NCI-H128 (cell line): ENCODE results near the gene DENND4A.
"Not testable (repeated sequence)": the region's sequence is repeated elsewhere in the genome, so short reads cannot be mapped to it uniquely, and the experiment has no call there.

Source experiments
- DNase-seq: peaks from one replicate; lab custom pipeline; 2025; ENCODE audit not compliant: unreplicated experiment; lab: John Stamatoyannopoulos, UW

The DENND4A gene

DNA sequence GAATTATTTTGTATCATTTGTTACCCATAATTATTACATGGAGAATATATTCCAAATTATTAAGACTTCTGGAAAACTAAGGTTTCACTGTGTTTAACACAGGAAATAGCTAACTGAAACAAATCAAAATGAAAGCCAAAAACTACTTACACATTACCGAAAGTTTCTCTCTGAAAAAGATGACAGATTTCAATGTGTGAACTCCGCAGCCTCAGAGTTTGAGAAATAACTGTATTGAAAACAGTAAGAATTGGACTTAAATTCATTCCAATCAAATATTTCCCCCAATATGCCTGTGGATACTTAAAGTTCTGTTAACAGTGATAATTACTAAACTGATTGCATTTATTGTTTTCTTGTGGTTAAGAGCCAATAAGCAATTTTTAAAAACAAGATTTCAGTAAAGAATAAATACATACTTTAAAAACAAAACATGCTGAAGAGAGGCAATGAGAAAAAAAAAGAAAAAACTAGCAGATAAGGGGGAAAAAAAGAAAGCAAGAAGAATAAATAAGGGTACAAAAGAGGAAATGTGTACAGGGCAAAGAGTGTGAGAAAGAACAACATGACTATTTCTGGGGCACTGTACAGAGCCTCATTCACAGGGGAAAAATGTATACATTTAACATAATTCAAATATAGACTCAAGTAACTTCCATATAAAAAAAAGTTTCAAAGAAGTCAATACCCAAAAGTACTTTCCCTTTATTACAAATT, 30.7 kb downstream of the DENND4A start:
- no peak for DNase-seq

DNA sequence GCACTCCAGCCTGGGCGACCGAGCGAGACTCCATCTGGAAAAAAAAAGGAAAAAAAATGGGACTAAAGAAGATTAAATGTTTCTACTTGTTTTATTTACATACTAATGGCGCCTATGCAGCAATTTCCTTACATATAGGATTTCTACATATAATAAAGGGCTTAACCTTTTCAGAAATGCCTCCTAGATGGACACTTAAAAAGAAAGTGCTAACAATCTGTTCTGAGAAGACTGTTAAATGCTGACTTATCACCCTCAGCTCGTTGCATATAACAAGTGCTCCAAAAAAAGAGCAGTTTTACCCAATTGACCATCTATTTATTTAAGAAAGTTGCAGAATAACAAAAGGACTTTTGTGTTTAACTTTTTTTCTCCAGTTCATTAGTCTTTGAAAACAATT, 32.7 kb downstream of the DENND4A start:
- no peak for DNase-seq

GRCh38 chr15:65758242-65758641, 33.9 kb downstream of the DENND4A start:
- DNase-seq, result no peak

- no peak for DNase-seq
These were observed 34.8 kb downstream of the DENND4A start for GRCh38 chr15:65757256-65757655.

DNA sequence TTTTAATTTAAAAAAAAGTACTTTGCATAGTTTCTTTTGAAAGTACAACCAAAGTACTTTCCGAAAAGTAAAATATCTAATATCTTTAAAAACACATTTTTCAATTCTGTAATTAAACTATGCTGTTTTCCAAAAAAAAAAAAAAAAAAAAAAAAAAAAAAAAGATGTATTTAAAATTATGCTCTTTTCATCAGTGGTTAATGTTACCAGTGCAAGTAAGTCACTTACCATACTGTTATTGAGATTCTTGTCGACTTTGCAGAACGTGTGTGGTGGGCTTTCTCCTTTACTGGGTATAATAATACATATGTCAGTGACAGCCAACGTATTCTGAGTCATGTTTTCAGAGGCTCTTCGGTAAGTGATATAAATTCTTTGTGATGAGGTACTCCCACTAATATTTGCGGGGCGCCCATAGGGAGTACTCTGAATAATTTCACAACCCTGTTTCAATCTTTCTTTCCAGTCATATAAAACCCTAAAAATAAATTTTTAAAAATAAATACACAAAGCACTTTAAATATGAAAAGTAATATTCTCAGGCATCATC, 39.9 kb downstream of the DENND4A start:
- no peak for DNase-seq

GRCh38 chr15:65751431-65751830, 40.7 kb downstream of the DENND4A start:
- DNase-seq, result no peak

- DNase-seq, result no peak
These were observed 44.8 kb downstream of the DENND4A start for GRCh38 chr15:65747265-65747664.

GRCh38 chr15:65743637-65744252, 48.3 kb downstream of the DENND4A start:
- no peak for DNase-seq

GRCh38 chr15:65740148-65740547, 51.9 kb downstream of the DENND4A start:
- no peak for DNase-seq

DNA sequence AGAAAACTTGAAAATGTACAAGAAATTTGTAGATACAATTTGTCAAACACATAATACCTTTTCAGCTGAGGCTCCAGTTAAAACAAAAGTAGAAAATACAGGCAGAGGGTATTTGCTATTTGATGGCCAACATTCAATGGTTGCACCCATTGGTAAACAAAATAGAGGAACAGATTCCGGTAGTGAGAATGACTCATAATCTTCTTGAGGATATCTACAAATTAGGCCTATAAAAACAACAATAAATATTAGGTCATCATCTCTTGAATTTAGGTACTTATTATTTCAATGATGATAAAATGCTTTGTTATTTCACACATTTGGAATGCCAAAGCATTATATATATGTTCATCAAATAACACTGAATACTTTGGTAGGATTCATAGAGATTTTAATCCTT, 53.4 kb downstream of the DENND4A start:
- no peak for DNase-seq

DNA sequence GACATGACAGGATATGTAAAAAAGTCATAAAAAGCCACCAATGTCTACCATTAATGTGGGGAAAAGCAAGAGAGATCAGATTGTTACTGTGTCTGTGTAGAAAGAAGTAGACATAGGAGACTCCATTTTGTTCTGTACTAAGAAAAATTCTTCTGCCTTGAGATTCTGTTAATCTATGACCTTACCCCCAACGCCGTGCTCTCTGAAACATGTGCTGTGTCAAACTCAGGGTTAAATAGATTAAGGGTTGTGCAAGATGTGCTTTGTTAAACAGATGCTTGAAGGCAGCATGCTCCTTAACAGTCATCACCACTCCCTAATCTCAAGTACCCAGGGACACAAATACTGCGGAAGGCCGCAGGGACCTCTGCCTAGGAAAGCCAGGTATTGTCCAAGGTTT, 58.5 kb downstream of the DENND4A start:
- not testable (repeated sequence) for DNase-seq

GRCh38 chr15:65732698-65733097, 59.4 kb downstream of the DENND4A start:
- no peak for DNase-seq

GRCh38 chr15:65731926-65732325, 60.2 kb downstream of the DENND4A start:
- no peak for DNase-seq

GRCh38 chr15:65730549-65731172, 61.4 kb downstream of the DENND4A start:
- DNase-seq, result no peak

- no peak for DNase-seq
These were observed 67.5 kb downstream of the DENND4A start for GRCh38 chr15:65724464-65725215.

DNA sequence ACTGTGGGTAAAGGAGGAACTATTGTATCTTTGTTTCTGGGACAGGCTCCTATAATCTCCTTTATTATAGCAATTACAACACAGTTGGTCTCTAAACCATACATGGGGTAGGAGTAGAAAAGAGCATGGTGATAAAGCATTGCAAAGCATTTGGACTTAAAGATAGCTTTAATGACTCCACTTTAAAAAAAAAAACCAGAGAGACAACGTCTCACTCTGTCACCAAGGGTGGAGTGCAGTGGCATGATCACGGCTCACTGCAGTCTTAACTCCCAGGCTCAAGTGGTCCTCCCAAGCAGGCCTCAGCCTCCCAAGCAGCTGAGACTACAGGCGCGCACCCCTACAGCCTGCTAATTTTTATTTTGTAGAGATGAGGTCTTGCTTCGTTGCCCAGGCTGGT, 68.2 kb downstream of the DENND4A start:
- no peak for DNase-seq

- no peak for DNase-seq
These were observed 69.9 kb downstream of the DENND4A start for GRCh38 chr15:65722191-65722590.

- DNase-seq, result no peak
These were observed 79.7 kb downstream of the DENND4A start for GRCh38 chr15:65712415-65712814.

GRCh38 chr15:65695081-65695480, 97.0 kb downstream of the DENND4A start:
- DNase-seq, result no peak

GRCh38 chr15:65690778-65691177, 101.3 kb downstream of the DENND4A start:
- DNase-seq, result no peak

DNA sequence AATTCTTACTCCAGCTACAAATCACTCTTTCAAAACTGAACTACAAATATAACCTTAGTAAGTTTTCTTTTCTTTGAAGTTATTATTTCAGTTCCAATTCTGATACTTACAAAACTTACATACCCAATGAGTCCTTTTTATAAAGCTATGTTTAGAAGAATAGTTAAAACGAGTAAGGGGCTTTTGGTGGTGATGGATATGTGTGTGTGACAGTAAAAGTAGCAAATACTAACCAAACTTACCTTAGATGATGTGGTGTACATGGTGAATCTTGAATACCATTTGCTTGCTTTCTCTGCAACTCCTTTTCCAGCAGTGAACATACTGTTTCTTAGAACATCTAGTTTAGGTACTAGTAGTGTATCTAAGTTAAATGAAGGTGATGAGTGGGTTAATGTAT, 101.9 kb downstream of the DENND4A start:
- no peak for DNase-seq
